LNCaP clone FGC (cell line): ENCODE data around the gene TRIOBP.

Source experiments
- DNase-seq: peaks from one replicate; pipeline ENCODE4 v3.0.0-alpha.2; 2011; ENCODE audit warnings: low read depth
- H3K4me3 ChIP-seq: 2 replicates; pipeline ENCODE4 v1.5.1; 2011; ENCODE audit warnings: mild to moderate bottlenecking, low read depth, low read length, control low read depth
- CTCF ChIP-seq: IDR thresholded peaks from 2 replicates; pipeline ENCODE4 v1.5.1; 2012; ENCODE audit warnings: mild to moderate bottlenecking; ENCODE audit not compliant: control insufficient read depth, insufficient read depth; ENCODE audit errors: extremely low read depth

TRIOBP gene

GRCh38 chr22:37662039-37662438 lies 34.8 kb upstream of the TRIOBP start:
- DNase-seq = no peak
- TF ChIP-seq CTCF = no peak
- no peak overlapping the region for H3K4me3 ChIP-seq

GRCh38 chr22:37663521-37664140 lies 33.2 kb upstream of the TRIOBP start:
- H3K4me3 ChIP-seq = no peak overlapping the region
- TF ChIP-seq CTCF = no peak
- no peak for DNase-seq

GRCh38 chr22:37664249-37665101 lies 32.4 kb upstream of the TRIOBP start:
- no peak overlapping the region for H3K4me3 ChIP-seq
- no peak for DNase-seq
- no peak for TF ChIP-seq CTCF

GRCh38 chr22:37665487-37665886 lies 31.4 kb upstream of the TRIOBP start:
- no peak for DNase-seq
- no peak overlapping the region for H3K4me3 ChIP-seq

GRCh38 chr22:37669586-37669985 lies 27.3 kb upstream of the TRIOBP start:
- no peak for DNase-seq
- no peak for TF ChIP-seq CTCF
- no peak overlapping the region for H3K4me3 ChIP-seq

More at GRCh38 chr22:37665487-37665886, 31.4 kb upstream of the TRIOBP start:
- TF ChIP-seq CTCF = no peak

GRCh38 chr22:37672206-37672919 lies 24.5 kb upstream of the TRIOBP start:
- DNase-seq = no peak

More at GRCh38 chr22:37672206-37672919, 24.5 kb upstream of the TRIOBP start:
- no peak for TF ChIP-seq CTCF
- H3K4me3 ChIP-seq = no peak overlapping the region
